DMS153 (cell line): Measurements from ENCODE around the gene OSBPL5.

Source experiments
- DNase-seq: peaks from one replicate; lab custom pipeline; 2025; lab: John Stamatoyannopoulos, UW

The OSBPL5 gene

DNA sequence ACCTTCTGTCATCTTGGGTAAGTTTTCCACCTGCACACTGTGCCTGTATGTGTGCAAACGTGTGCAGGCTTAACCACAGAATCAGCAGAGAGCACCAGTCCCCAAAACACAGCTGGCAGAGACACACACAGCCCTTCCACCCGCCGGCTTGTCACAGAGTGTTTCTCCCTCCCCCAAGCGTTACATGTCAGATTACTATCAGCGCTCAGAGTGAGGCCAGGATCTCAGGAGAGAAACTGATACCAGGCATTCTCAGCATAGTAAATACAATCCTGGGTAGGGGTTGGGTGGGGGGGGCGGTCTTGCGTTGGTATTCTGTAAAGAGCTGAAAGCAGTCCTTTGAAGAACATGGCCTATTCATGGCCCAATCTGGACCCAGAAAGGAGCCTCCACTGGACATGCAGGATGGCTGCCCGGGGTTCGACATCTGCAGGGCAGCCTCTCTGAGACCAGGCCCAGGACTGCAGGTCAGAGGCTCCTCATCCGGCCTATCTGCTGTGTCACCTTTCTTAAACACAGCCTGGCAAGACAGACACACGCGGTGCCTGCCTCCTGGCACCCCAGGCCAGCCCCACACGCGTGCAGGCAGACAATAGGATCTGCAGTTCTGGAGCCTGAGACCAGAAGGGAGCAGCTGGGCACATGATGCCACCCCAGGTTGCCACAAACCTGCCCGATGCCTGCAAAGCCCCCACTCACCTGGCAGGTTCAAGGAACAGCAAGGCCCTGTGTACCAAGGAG is 1.7 kb downstream of the OSBPL5 start:
- no peak for DNase-seq

DNA sequence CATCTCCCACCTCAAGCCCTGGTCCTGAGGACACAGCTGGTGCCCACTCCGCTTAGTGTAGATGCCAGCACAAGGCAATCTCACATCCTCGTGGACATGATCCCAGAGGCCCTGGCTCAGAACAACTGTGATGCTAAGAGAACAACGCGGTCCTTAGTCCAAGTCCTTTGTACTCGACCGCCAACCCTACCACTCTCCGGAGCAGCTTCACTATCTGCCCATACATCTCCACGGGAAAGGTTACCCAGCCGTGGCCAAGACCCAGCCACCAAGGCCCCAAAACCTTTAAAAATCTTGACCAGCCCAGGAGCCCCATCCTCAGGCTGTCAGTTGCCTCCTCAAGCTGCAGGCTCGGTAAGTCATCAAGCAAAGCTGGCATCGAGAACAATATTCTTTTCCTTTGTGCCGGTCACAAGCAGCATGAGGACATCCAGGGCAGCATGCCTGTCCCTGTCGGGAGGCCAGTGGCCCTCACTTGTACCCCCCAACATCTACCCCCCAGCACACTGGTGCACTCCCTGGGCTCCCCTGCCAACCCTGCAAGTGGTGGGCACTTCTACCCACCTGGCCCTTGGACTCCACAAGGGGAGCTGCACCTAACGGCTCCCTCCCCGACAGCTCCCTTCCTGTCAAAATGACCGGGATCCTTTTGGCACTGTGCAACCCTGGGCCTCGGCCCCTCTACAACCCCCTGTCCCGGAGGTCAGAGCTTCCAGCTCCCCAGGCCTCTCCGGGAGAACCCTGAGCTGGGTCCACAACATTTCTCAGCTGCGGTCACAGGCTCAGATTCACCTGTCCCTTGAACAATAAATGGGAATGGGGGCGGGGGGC is 2.5 kb downstream of the OSBPL5 start:
- no peak for DNase-seq

DNA sequence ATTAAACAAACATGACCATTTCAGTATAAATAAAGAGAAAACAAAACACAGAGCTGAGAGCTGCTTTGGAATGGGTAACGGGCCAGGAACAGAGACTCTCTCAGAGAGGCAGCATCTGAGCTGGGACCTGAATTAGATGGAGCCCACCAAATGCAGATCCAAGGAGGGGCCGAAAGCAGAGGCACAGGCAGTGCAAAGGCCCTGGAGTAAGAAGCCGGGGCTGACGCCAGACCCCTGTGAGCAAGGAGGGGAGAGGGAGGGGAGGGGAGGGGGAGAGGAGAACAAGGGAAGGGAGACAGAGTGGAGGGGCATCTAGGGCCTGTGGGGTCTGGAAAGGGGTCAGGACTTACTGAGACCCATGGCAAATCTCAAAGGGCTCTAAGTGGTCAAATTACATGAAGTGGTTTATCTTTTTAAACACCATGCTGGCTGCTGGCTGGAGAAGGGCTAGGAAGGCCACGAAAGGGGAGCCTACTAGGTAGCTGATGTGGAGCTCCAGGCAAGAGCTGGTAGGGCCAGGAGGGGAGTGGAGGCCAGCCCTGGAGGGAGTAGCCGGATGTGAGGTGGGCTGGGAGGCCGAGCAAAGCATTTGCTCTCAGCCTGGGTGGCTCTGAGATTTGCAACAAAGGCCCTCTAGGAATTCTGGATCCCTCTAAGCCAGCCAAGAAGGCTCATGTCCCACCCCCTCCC is 3.2 kb downstream of the OSBPL5 start:
- DNase-seq = no peak

DNA sequence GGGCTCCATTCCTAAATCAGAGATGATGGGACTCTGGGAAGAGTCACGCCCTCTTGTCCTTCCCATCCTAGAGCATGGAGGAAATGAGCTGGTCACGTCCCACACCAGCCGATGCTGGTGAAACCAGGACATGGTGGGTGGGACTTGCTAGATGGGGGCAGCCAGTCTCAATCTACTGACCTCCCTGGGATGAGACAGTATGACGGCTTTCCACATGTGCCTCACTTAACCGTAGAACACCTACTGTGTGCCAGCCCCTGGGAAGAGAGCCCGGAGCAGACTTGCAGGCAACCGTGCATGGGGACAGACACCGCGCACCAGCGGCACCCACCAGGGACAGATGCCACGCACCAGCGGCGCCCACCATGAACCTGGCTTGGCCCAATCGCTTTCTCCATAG is 3.8 kb downstream of the OSBPL5 start:
- no peak for DNase-seq

DNA sequence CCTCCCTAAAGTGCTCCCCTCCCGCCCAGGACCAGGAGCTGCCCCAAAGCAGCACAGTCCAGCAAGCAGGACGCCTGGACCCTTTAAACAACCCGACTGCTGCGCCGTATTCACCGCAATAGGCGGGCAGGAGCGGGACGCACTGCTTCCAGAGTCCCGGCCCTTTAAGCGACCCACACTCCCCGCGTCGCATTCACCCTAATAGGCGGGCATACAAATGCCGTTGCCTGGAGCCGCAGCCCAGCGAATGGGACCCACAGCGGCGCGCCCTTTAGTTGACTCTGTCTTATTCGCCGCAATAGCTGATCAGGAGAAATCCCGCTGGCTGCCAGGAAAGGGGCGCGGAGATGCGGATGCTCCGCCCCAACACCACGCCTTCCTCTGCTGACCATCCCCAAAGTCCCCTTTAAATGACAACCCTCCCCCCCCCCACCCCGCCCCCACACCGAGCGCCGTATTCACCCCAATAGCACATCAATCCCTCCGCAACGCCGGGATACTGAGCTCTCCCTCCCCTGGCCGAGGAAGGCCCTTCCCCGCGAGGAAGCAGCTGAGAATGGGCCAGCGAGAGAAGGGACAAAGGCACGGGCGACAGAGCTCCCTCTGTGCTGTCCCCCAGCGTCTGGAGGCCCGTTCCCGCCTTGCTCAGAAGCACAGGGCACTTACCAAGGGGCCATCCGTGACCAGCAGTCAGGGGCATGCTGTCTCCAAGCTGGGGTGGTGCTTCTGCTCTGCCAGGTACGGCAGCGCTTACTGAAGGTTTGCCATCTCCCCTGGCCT is 4.7 kb downstream of the OSBPL5 start:
- DNase-seq = peak; percentile 63

DNA sequence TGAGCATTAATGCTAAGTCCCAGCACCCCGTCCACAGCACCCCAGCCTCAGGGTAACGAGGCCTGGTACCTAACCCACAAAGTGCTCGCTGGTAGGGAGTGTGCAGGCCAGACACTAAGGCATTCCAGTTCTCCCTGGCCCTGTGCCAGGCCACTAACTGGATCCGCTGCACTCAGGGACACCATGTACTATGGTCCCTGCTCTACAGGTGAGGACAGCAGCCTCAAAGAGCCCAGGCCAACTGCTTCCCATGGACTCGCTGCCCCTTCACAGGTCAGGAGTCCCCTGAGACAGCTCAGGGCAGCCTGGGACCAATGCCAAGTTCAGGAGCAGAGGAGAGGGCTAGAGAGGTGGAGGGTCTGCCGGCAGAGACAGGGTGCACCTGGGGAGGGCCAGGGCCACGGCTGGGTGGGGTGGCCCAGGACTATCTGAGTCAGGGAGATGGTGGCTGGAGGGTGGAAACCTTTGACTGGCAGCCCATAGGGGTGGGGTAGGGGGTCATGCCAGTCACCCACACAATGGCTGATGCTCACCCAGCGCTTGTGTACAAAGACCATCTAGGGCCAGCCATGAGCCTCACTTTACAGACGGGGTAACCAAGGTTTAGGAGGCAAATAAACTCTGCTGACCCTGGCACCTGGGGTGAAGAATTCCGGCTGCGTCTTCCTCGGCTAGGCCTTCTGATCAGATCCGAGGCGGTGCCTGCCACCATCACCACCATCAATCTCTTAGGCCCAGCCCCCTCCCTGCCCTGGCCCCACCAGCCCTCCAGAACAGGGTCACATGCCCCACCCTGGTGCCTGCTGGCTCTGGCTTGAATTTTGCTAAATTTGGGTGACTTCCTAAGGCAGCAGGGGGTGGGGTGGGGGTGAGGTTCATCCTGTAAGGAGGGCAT is 5.6 kb downstream of the OSBPL5 start:
- no peak for DNase-seq

DNA sequence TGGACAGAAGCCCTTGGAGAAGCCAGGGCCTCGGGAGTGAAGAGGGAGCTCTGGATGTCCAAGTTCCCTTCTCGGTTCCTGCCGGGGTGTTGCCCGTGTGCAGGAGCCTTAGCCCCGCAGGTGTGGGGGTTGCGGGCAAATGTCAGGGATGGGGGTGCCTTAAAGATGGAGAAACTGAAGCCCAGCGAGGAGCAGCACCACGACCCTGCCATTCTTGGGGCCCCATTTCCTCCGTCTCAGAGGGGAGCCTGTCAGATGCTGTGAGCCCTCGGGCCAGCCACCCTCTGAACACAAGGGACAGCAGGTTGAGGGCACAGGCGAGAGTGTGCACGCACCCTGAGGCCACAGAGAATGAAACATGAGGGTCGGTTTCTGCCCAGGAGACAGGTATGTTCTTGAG is 6.3 kb downstream of the OSBPL5 start:
- DNase-seq = no peak

DNA sequence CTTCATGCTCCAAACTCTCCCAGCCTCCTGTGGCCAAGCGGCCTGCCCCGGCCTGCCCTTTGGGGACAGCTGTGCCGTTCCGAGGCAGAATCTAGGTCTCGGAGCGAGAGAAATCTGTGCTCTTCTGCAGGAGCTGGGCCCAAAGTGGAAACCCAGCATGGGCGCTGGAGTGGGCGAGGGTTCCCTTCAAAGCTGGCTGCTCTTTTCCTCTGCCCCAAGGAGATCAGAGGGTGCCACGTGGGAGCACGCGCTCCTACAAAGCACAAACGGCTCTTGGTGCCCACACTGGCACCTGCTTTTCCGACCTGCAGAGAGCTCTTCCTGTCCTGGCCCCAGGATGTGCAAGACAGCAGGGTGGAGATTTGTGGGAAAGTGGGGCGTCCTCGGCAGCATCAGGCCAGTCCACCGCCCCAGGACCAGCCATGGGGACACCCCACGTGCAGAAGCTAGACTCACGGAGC is 6.9 kb downstream of the OSBPL5 start:
- DNase-seq = no peak

DNA sequence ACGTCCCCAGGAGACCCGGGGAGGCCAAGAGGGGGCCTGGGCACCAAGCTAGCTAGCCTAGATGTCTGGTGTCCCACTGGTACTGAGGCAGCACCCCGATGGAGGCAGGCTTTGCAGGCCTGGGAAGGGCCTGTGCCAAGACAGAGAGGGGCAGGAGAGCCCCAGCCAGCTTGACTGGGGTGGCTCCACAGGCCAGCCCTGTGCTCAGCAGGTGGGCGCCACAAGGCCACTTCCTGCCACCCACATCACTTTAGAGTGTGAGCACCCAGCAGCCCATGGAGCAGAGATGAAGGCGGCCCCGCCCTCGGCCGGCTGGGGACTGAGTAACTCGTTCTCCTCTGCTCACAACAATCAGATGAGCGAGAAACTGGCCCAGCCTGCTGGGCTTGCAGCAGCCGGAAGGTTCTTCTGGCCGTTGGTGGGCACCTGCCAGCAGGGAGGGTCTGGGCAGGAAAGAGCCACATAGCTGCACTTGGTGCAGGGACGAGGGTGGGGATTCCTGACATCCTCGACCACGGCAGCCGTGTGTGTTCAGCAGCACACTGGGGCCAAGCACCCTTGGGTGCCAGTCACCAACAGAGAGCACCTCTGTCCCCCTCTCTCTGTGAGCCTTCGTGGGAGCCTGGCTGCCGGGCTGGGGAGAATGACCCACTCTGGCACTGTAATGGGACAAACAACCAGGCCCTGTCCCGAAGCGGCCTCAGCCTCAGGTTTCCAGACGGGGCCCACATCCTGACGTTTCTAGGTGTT is 7.6 kb downstream of the OSBPL5 start:
- DNase-seq = no peak

DNA sequence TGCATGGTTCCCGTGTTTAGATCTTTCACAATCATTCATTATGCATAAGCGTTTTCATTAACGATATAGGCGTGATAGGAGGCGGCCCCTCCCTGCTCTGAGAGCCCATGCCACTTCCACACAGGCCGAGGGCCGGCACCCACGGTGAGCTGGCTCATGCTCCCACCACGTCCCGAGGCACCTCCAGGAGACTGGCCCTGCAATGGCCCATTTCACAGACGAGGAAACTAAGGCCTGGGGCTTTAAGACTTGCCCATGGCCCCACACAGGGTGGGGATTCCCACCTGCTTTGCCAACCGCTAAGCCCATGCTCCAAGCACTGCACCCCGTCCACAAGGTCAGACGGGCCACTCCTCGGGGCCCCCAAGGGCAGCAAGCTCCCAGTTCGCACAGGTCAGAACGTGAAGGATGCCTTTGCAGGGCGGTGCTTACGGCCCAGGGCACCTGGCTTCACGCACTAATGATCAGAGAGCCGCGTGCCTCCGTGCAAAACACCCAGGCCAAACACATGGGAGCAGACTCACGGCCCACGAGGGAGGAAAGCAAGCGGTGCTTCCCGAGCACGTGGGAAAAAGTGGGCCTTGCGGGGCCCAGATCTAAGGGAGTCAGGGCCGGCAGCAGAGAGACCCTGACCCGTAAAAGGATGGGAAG is 8.3 kb downstream of the OSBPL5 start:
- DNase-seq = no peak

DNA sequence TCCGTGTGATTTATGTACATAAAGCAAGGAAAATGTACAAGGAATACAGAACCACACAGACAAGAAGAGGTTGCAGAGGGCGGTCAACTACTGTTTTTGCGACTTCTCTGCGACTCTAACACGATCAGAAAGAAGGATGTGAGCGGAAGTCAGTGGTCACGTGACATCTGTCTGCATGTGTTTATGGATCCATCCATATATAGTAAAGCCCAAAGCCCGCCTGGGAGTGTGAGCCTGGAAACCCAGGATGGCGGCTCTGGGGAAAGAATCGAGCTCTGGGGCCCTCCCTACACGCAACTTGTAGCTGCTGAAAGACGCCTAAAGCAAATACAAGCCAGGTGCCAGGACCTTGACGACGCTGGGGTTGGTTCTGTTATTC is 8.8 kb downstream of the OSBPL5 start:
- no peak for DNase-seq

DNA sequence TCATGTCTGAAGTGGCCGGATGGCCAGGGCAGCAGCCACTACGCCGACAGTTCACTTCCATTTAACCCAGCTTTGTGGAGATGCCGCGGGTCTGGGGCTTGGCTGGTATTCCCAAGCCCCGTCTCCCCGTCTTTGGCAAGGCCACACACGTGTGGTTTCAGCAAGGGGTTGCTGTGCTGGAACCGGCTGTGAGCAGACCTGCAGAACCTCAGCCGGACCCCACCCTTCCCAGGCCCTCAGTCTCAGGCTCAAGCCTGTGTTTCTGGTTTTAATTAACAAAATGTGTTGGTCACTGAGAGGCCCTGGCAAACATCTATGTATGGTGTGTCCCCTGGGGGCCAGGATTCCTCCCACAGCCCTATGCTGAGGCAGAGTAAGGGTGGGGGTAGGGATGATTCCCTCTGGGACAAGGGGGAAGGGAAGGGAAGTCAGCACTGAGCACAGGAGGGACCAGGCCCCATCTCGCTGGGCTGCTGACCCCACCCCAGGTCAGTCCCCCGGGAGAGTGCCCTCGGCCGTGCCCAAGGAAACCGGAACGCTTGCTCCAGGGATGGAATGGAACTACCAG is 9.3 kb downstream of the OSBPL5 start:
- DNase-seq = no peak

DNA sequence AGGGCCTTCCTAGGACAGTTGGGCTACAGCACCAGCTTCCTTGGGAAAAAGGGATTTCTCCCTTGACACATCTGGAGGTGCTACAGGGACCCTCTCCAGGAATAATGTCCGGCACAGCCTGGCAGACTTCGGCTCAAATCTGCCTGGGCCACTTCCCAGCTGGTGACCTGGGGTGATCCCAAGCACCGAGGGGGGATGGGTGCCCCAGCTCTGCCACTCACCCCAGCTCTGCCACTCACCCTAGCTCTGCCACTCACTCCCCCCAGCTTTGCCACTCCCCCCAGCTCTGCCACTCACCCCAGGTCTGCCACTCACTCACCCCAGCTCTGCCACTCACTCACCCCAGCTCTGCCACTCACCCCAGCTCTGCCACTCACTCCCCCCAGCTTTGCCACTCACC is 9.9 kb downstream of the OSBPL5 start:
- no peak for DNase-seq

DNA sequence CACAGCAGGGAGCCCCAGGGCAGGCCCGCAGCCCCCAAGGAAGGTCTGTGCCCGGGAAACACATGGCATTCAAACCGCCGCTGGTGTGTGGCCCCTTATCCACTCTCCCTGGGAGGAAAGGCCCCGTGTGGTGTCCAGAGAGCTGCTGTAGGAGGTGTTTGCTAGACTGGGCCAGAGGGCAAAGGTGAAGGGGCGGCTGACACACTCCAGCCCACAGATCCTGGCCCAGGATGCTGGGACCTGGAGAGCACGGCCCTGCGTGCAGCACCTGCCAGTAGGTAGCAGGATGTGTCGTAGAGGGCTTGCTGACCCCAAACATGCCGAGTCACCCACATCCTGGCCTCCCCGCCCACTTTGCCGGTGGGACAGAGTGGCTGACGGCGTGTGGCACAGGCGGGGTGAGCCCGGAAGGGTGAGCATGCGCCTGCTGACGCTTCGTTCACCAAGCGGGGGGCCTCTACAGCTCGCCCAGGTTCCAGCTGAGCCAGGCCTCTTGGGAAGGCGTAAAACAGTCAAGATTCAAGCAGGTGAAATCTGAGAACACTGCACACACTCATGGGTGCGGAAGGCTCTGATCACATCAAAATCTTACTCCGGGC is 11.0 kb downstream of the OSBPL5 start:
- no peak for DNase-seq

DNA sequence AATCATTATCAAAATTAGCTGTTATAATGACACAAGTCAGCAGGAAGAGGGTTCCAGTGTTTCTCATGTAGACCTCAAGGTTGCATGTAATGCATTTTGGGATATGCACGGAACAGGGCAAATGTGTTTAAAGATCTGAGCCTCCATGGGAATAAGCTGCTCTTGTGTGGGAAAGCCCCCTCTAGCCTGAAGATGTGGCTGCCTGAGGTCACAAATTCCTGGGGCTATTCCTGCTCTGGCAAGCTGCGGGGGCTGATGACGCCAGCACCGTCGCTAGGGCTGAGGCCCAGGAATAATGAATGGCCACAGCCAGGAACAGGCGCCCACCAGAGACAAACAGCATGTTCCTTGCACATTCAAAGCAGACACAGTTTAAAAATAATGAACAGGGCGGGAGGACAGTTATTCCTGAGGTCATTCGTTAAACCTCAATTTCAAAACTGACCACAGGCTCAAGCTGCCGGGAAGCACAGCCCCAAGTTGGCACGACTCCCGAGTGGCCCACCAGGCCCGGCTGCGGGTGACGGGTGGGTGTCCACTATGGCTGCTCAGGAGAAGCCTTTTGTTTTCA is 11.7 kb downstream of the OSBPL5 start:
- DNase-seq = no peak

DNA sequence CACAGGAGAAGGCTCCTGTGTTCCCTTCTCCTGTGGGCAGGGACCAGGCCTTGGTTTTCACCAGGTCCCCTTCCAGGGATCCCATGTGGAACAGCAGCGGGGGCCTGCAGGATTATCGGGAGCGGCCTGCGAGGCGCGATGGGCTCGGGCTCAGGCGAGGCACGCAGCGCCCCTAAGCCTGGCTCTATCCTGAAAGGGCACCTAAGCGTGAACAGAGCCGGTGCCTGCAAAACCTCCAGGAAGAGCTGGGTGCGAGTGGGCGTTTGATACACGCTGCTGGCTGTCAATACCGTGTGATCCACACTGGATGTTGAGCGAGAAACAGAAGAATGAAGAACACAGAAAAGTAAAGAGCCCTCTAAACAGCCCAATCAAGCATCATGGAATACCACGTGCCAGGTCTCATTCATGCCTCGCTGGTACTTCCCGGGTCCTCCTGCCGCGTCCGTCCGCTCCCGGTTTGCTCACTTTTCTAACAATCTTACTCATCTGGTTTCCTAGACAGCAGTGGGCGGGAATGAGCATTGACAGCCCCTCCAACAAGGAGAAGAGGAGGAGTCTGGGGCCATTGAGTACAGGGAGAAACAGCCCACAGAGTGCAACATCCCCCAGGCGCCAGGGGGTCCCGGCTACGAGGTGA is 12.5 kb downstream of the OSBPL5 start:
- DNase-seq = no peak

DNA sequence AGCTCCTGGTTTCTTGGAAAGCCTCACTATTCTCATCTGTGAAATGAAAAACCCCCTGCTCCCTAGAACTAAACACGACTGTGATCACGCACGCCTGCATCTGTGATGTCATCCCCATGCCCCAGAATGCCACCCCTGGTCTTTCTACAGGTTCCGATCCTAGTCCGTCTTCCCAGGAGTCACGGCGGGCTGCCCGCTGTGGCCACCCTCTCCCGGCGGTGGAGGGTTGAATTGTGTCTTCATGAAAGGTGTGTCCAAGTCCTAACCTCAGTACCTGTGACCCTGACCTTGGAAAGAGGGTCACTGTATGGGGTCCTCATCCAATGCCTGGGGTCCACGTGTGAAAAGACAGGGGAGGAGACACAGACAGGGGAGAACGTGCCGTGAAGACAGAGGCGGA is 14.4 kb downstream of the OSBPL5 start:
- no peak for DNase-seq

DNA sequence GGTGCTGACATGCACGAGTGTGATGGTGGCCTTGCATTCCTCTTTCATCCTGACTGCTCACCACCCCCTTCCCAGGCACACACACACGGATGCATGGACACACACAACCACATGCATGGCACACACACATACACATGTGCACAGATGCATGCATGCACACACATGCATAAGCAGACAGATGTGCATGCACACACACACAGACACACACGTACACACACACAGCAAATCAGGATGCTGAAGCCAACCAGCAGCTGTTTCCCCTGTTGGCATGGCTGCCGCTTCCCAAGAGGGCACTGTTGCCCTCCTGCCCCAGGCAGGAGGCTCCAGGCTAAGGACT is 15.3 kb downstream of the OSBPL5 start:
- no peak for DNase-seq
